GM18873 (cell line): ENCODE data around the gene EPS8.

Experiments used
- ATAC-seq: cut with Tn5 transposase; IDR thresholded peaks from one replicate; pipeline ENCODE4 v1.9.1; 2021; ENCODE audit warnings: mild to moderate bottlenecking, moderate library complexity, moderate number of reproducible peaks; ENCODE audit not compliant: unreplicated experiment, low FRiP score

The EPS8 gene

DNA sequence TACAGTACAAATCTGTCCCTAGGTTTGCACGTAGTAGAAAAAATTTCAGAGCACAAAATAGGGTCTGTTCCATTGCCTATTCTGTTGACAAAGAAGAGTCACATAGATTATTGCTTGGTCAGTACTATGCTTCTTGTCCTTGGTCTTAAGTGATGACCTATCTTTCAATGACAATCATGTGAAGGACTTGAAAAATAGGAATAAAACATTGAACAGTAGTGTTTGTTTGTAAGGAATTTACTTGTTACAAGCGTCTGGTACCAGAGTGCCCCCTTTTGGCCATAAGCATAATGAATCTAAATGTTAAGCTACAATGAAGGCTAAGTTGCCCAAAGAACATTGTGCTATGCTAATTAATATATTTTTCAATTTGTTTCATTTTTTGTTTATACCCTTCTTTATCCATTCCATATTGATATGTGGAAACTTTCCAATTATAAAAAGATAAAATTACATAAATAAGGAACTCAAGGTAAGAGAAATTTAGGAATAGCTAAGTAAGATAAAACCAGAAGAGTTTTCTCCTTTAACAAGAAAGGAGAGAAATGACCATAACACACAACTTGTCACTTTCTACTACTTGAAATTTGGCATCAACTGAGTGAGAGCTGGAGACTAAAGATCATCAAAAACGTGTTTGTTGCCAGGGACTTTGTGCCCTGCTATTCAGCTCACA lies 204.7 kb downstream of the EPS8 start:
- ATAC-seq = no peak

GRCh38 chr12:15583804-15584203 lies 205.4 kb downstream of the EPS8 start:
- no peak for ATAC-seq

DNA sequence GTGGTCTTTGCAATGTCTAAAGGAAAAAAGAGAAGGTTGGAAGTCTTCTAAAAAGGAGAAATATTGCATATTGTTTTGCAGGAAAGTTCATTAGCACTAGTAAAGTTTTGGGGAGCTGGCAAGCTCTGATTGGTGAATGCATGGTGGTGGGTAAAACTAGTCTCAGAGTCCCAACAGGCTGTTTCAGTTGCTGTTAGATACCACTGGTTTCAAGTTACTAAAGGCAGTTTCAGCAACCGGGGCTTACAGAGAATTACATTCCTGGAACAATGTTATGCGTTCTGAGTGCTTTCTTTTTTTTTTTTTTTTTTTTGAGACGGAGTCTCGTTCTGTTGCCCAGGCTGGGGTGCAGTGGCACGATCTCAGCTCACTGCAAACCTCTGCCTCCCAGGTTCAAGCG lies 208.2 kb downstream of the EPS8 start:
- no peak for ATAC-seq

DNA sequence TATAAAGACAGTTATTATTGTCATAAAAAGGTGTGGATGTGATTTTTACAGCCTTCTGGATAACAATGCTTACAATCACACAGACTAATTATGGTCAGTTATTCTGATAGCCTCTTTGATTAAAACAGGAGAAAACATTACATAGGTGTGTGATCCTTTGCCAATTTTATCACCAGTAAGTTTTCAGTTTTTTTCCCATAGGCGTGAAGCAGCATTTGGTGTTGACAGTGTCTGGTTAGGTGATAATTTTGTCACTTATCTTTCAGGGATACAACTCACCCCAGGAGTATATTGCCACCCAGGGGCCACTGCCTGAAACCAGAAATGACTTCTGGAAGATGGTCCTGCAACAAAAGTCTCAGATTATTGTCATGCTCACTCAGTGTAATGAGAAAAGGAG lies 208.8 kb downstream of the EPS8 start:
- ATAC-seq = no peak

DNA sequence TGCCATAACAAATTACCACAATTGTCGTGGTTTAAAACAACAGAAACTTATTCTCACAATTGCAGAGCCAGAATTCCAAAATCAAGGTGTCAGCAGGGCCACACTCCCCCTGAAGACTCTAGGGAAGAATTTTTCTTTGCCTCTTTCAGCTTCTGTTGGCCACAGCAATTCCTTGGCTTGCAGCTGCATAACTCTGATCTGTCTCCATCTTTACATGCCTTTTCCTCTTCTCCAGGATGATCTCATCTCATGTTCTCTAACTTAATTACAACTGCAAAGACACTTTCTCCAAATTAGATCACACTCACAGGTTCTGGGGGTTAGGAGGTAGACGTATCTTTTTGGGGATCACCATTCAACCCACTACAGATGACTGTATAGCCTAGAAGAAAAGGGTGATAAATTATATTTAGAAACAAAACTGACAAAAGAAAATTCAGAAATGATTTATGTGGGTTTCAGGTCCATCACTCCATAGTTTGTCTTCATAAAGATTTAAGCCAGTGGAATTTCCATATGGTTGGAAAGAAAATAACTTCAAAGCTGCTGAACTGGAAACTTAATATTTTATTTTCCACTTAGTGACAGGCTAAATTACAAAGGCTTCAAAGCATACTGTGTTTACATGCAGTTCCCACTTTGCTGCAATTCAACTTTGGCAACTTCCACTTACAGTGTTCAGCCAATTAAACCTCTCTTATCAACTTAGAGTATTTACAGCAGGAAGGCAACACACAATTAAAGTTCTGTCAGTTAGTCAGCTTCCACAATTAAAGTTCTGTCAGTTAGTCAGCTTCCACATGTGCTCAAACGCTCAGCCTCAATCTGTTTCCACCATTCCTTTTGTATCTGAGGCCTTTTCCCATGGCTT lies 213.3 kb downstream of the EPS8 start:
- no peak for ATAC-seq

- no peak for ATAC-seq
Observed at GRCh38 chr12:15574353-15574752, 214.8 kb downstream of the EPS8 start.
